CD14-positive monocyte (primary cell): ENCODE results near the gene SLC25A22. TPM values are rescaled to one million over a fixed set of nuclear protein-coding genes. Genes with fewer than 3 reads are reported as not detected.

Experiments
- DNase-seq, 3 donors: peaks; one replicate each; pipeline ENCODE4 v3.0.0-alpha.2; 2011 to 2022
- H2AFZ ChIP-seq: 2 replicates; pipeline ENCODE4 v1.6.0; 2012; ENCODE audit warnings: mild to moderate bottlenecking, low read depth, low read length, inconsistent platforms; ENCODE audit not compliant: insufficient read depth, poor library complexity, severe bottlenecking
- H3K27ac ChIP-seq, 2 donors: 1 replicate in 1 of 2; 2 replicates in 1 of 2; pipeline ENCODE4 v1.5.1; 2012 to 2013; ENCODE audit warnings: low read length in 2 of 2, control low read depth in 1 of 2, inconsistent platforms in 1 of 2, low read depth in 1 of 2, mild to moderate bottlenecking in 1 of 2
- H3K27me3 ChIP-seq, 2 donors: one replicate each; pipeline versions ENCODE4 v1.6.0 to v1.6.1; 2011 to 2013; ENCODE audit warnings: low read length in 2 of 2; ENCODE audit not compliant: control insufficient read depth in 2 of 2, insufficient read depth in 2 of 2
- H3K36me3 ChIP-seq, 2 donors: replicated peaks in 1 of 2; 1 replicate in 1 of 2; 2 replicates in 1 of 2; pipeline versions ENCODE4 v1.5.1 to v1.6.1; 2012 to 2013; ENCODE audit warnings: low read length in 2 of 2, control low read depth in 1 of 2, inconsistent platforms in 1 of 2, mild to moderate bottlenecking in 1 of 2; ENCODE audit not compliant: insufficient read depth in 2 of 2, control insufficient read depth in 1 of 2
- H3K4me1 ChIP-seq, 2 donors: 1 replicate in 1 of 2; 2 replicates in 1 of 2; pipeline versions ENCODE4 v1.5.1 to v1.6.1; 2012 to 2013; ENCODE audit warnings: low read length in 2 of 2, control low read depth in 1 of 2, inconsistent platforms in 1 of 2, mild to moderate bottlenecking in 1 of 2, moderate library complexity in 1 of 2; ENCODE audit not compliant: insufficient read depth in 2 of 2, control insufficient read depth in 1 of 2
- H3K4me2 ChIP-seq: replicated peaks from 2 replicates; pipeline ENCODE3; 2012; ENCODE audit warnings: low read length, moderate library complexity, mild to moderate bottlenecking; ENCODE audit not compliant: poor library complexity, severe bottlenecking; ENCODE audit errors: extremely low read depth
- H3K4me3 ChIP-seq, 3 experiments: fragments of 200-600 bp in 1 of 3; sonication (generic) in 1 of 3; replicated peaks in 1 of 3; 1 replicate in 2 of 3; 2 replicates in 1 of 3; pipeline ENCODE4 v1.5.1; 2011 to 2013; ENCODE audit warnings: low read length in 3 of 3, mild to moderate bottlenecking in 3 of 3, control low read depth in 2 of 3, low read depth in 2 of 3, inconsistent platforms in 1 of 3, moderate library complexity in 1 of 3
- H3K79me2 ChIP-seq: 2 replicates; pipeline ENCODE4 v1.6.0; 2012; ENCODE audit warnings: mild to moderate bottlenecking, control low read depth, inconsistent platforms, low read length, moderate library complexity; ENCODE audit not compliant: insufficient read depth
- H3K9ac ChIP-seq: 2 replicates; pipeline ENCODE4 v1.6.0; 2017; ENCODE audit warnings: low read length, mild to moderate bottlenecking; ENCODE audit not compliant: insufficient read depth, poor library complexity, severe bottlenecking
- H3K9me3 ChIP-seq, 2 donors: replicated peaks in 1 of 2; 1 replicate in 1 of 2; 2 replicates in 1 of 2; pipeline versions ENCODE4 v1.5.1 to v1.6.1; 2012 to 2013; ENCODE audit warnings: low read length in 2 of 2, control low read depth in 1 of 2; ENCODE audit not compliant: control insufficient read depth in 1 of 2, insufficient read depth in 1 of 2
- H4K20me1 ChIP-seq: 2 replicates; pipeline ENCODE4 v1.6.0; 2012; ENCODE audit warnings: mild to moderate bottlenecking, low read length, control low read depth, moderate library complexity; ENCODE audit not compliant: insufficient read depth
- H3K27ac Mint-ChIP-seq, 7 donors: one replicate each; pipeline ENCODE4 v1.8.0; 2020; ENCODE audit warnings: mild to moderate bottlenecking in 7 of 7, mixed read lengths in 7 of 7, moderate library complexity in 6 of 7, inconsistent platforms in 2 of 7
- H3K27me3 Mint-ChIP-seq, 3 donors: one replicate each; pipeline ENCODE4 v1.8.0; 2021 to 2022; ENCODE audit warnings: low read depth in 3 of 3, mild to moderate bottlenecking in 3 of 3, mixed read lengths in 3 of 3, moderate library complexity in 3 of 3, inconsistent platforms in 1 of 3
- H3K36me3 Mint-ChIP-seq, 2 donors: one replicate each; pipeline ENCODE4 v1.8.0; 2020; ENCODE audit warnings: mixed read lengths in 2 of 2, inconsistent platforms in 1 of 2, mild to moderate bottlenecking in 1 of 2
- H3K4me1 Mint-ChIP-seq: one replicate; pipeline ENCODE4 v1.8.0; 2020; ENCODE audit warnings: mild to moderate bottlenecking, mixed read lengths
- H3K4me3 Mint-ChIP-seq, 2 donors: one replicate each; pipeline ENCODE4 v1.8.0; 2020; ENCODE audit warnings: mild to moderate bottlenecking in 2 of 2, mixed read lengths in 2 of 2, moderate library complexity in 1 of 2
- H3K9me3 Mint-ChIP-seq, 7 donors: one replicate each; pipeline ENCODE4 v1.8.0; 2020 to 2022; ENCODE audit warnings: mixed read lengths in 7 of 7, mild to moderate bottlenecking in 6 of 7, moderate library complexity in 6 of 7, inconsistent platforms in 2 of 7
- CTCF ChIP-seq: fragments of 200-600 bp; IDR thresholded peaks from one replicate; pipeline ENCODE4 v1.8.0; 2022; ENCODE audit warnings: antibody characterized with exemption, mild to moderate bottlenecking
- WGBS: methylation state at CpG from one replicate; pipeline ENCODE4 v1.1.5; 2013; ENCODE audit warnings: missing lambda C conversion rate; ENCODE audit not compliant: insufficient coverage; 5-methylcytosine and 5-hydroxymethylcytosine counted together
- intact Hi-C, 2 donors: fragments of 100-400 bp; cut with micrococcal nuclease; formaldehyde crosslinking; loops; one replicate each; pipeline versions ENCODE4 v1.15.0 to v1.15.1; 2023
- polyA plus RNA-seq, 3 donors: library from polyadenylated mRNA; depleted of rRNA in 1 of 3; unstranded in 2 of 3; stranded (reverse) in 1 of 3; fragments of 300-500 nt in 2 of 3; fragments of >200 nt in 1 of 3; fragmentation: Illumina TruSeq in 2 of 3; gene quantifications; 1 replicate in 2 of 3; 2 replicates in 1 of 3; pipeline ENCODE4 v1.2.3, GENCODE V29; 2012 to 2021

Gene SLC25A22
- polyA plus RNA-seq, 3 donors: 4.4 to 20.9 (median 5.6) TPM

- Mint-ChIP-seq H3K27ac (no peak overlapping the region), H3K27me3 (peaks cover 0 to 5% (median 2%) of the 10 kb centered on the region in 3 donors), H3K4me3 (no peak overlapping the region), H3K36me3 (peaks cover 3 to 22% of the 10 kb centered on the region in 2 donors), H3K9me3 (peaks cover 0 to 3% (median 0%) of the 10 kb centered on the region in 7 donors), H3K4me1 (peaks cover 19% of the 10 kb centered on the region)
- Histone ChIP-seq H3K79me2 (peaks cover 15% of the 10 kb centered on the region), H3K36me3 (peaks cover 14 to 15% of the 10 kb centered on the region in 2 donors), H3K9me3 (no peaks in the 10 kb centered on the region), H3K4me2 (no peak overlapping the region), H4K20me1 (peaks cover 11% of the 10 kb centered on the region), H3K4me3 (no peak overlapping the region), H3K9ac (no peak overlapping the region), H3K4me1 (peaks cover 20 to 27% of the 10 kb centered on the region in 2 donors), H2AFZ (no peak overlapping the region), H3K27me3 (no peaks in the 10 kb centered on the region), H3K27ac (no peak overlapping the region)
- DNase-seq: no peak
- intact Hi-C loops: no loop called here
- TF ChIP-seq CTCF: no peak
- WGBS: 96% methylated on average over 26 of the region's 28 CpGs
Observed at GRCh38 chr11:802693-803466, 4.8 kb upstream of the SLC25A22 start.

- Histone ChIP-seq H4K20me1 (peaks cover 11% of the 10 kb centered on the region), H3K79me2 (peaks cover 9% of the 10 kb centered on the region), H3K4me1 (peaks cover 25 to 33% of the 10 kb centered on the region in 2 donors), H3K27ac (no peak overlapping the region), H3K4me3 (no peak overlapping the region), H3K9me3 (no peaks in the 10 kb centered on the region), H3K36me3 (peaks cover 14 to 15% of the 10 kb centered on the region in 2 donors), H3K4me2 (no peak overlapping the region), H3K27me3 (no peaks in the 10 kb centered on the region), H3K9ac (no peak overlapping the region), H2AFZ (no peak overlapping the region)
- Mint-ChIP-seq H3K9me3 (peaks cover 0 to 3% (median 0%) of the 10 kb centered on the region in 7 donors), H3K27ac (no peak overlapping the region), H3K4me3 (no peak overlapping the region), H3K36me3 (peaks cover 3 to 22% of the 10 kb centered on the region in 2 donors), H3K4me1 (peaks cover 19% of the 10 kb centered on the region), H3K27me3 (peaks cover 0 to 5% (median 2%) of the 10 kb centered on the region in 3 donors)
- no peak for DNase-seq
- intact Hi-C loops: no loop called here
- TF ChIP-seq CTCF: no peak
- WGBS: 96% methylated on average over 19 of the region's 21 CpGs
Observed at GRCh38 chr11:802018-802617, 4.0 kb upstream of the SLC25A22 start.
